Measurements from ENCODE around the gene U2SURP.

- no peak for TF ChIP-seq CTCF (IDR thresholded peaks at IDR 0.05; ENCODE audit: low read length)
- TF ChIP-seq EZH2 (optimal IDR thresholded peaks at IDR 0.05; ENCODE audit: low read depth, low read length), result no peak
These were observed 13.7 kb upstream of the U2SURP start for GRCh38 chr3:142987707-142988106.

Measured in MM.1S (cell line).